GM21447 (cell line): ENCODE measurements around the gene SUSD6.
A peak's percentile ranks its signal among the peaks of the same experiment; 100 is the strongest.
"Not testable (repeated sequence)": the region's sequence is repeated elsewhere in the genome, so short reads cannot be mapped to it uniquely, and the experiment has no call there.

Experiments used
- ATAC-seq: cut with Tn5 transposase; IDR thresholded peaks from one replicate; pipeline ENCODE4 v1.9.1; 2021; ENCODE audit not compliant: unreplicated experiment

Gene SUSD6

DNA sequence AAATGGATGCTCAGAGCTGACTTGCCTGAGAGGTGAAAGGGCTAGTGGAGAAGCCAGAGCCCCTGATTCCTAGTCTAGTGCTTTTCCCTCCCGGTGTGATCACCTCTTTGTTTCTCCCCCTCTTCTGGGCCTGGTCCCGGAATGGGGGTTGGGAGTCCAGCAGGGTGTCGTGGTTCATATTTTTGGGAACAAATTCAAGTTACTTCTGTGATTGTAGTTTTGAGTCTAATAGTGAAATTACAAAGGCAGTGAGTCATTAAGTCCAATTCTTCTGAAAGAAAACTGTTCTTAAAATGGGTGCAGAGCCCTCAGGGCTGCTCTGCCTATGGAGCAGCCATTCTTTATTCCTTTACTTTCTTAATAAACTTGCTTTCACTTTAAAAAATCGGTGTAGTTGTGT lies 7.6 kb downstream of the SUSD6 start:
- ATAC-seq: no peak

DNA sequence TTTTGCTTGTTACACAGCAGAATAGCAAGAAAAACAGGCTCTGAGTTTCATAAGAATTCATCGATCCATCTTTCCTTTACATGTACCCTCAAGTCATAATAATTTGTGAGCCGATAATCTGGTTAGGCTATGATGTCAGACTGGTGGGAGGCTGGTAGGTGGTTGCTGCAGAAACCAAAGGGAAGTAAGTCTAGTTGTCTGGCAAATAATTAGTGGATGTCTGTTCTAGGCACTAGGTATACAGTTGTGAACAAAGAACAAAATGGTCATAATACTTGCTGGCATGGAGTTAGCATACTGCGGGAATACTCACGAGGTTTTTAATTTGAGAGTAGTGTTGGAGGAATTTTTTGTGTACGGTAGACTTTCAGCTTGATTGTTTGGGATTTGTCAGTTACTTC lies 8.8 kb downstream of the SUSD6 start:
- ATAC-seq: no peak

DNA sequence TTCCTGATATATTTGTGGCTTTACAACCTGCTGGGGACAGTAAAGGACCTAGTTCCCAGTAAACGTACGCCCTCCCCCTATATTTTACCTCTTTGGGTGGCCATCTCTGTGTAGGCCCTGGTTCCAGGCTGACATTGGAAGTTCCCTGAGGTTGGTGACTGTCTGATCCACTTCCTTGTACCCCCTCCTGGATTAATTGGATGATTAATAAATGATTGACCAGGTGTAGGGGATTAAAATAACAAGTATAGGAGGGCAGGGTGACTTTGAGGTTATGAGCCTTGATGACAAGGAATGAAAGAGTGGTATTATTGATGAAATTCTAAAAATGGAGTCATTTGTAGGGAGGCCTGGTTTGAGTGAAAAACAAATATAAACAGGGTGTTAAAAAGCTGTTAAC lies 9.6 kb downstream of the SUSD6 start:
- no peak for ATAC-seq

DNA sequence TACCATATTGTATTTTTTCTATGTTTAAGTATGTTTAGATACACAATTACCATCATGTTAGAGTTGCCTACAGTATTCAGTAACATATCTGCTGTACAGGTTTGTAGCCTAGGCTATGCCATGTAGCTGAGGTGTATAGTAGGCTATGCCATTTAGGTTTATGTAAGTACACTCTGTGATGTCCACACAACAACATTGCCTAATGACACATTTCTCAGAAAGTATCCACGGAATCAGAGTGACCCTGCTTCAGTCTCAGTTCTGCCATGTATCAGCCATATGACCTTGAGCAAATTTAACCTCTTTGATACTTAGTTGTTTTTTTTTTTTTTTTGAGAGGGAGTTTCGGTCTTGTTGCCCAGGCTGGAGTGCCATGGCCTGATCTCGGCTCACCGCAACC lies 12.7 kb downstream of the SUSD6 start:
- no peak for ATAC-seq

DNA sequence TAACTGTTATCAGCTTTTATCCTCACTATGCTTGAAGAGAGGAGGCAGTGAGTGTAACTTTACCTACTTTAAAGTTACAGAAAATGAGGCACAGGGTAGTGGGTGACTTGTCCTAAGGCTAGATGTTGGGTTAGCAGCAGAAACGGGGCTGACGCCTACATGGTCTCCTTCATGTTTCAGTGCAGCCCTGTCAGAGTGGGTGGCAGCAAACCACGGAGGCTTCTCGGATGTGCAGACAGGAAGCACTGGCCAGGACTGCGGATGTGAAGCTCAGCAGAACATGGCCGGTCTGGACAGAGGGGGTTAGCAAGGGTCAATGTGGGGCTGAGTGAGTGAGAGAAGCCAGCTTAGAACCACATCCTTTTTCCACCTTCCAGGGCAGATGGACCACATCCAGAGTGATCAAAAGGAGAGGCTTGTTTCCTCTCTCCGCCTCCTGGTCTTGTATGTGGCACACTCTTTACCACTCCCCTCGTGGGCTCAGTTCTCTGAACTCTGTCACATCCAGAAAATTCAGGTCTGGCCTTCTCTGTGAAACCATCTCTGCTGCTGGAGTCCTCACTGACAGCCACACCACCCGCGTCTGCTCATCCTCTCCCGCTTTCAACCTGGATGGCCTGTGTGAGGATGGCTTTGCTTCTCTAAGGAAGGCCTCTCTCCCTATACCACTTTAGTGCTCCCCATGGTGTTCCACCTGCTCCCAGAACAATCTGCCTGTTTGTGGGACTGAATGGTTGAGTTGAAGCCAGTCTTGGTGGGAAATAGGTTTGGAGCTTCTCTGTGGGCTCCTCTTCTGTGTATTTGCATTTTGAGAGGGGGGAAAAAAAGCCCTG lies 14.1 kb downstream of the SUSD6 start:
- ATAC-seq: peak; percentile 92

DNA sequence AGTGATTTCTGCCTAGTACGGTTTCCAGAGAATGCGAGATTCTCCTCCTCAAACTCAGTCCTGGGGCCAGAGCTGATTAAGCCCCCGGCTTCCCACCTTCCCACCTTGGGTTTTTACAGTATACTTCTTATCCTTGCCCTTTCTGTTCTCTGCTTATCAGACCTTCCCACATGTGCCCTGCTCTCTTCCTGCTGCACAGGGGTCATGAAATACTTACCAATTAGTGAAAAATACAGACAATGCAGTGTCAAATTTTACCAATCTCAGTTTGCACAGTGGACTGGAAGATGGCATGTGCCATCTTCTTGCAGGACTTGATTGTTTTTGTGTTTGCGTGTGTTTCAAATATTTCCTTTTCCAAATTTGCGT lies 14.7 kb downstream of the SUSD6 start:
- ATAC-seq: no peak

DNA sequence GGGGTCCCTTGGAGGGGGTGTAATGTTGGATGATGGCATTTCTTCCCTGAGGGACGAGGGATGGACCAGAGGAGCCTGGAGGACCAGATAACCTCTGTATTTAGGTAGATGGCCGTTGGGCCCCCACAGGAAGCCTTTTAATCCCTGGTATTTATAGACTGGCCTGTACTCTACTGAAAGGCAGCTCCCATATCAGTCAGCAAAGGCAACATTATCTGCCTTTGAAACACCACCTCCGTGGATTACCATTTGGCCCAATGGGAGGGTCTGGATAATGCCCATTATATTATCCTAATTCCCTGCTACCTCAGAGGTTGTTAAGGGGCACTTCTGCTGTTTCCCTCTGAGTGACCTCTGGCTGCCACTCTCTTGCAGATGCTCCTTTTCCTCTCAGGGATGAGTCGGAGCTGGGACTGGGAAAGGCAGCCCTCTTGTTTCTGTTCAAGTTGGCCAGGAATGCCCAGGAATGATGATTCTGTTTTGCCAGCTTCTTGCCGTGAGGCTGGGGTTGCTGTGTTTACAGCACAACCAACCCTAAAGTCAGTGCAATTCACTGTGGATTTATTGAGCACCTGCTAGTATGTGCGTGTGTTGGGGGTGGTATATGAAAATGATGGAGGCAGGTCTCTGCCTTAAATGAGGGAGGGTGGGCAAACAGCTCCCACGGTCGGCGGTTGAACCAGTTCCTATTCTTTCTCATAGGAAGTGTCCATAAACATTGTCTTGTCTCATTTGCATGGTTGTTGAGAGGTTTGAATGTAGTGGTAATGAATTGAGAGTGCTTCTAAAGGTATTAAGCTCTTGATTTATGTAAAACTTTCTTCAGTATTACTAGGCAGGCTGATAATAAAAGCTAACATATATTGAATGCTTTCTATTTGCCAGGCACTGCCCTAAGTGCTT lies 18.1 kb downstream of the SUSD6 start:
- ATAC-seq: no peak

DNA sequence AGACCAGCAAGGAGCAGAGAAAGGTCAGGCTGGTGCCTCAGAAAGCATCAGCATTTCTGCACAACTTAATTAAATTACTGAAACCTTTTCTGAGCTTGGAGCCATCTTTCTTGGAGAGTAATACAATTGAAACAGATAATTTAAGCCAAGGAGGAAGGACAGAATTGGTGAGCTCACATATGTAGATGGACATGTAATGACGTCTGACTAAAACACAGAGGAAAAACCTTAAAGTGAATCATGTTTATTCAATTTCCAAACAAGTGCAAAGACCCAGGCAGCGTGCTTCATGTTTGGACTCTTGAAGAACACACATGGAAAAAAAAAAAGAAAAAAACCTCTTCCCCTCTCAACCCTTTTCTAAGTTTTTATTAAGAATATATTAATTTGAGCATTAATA lies 19.0 kb downstream of the SUSD6 start:
- no peak for ATAC-seq

DNA sequence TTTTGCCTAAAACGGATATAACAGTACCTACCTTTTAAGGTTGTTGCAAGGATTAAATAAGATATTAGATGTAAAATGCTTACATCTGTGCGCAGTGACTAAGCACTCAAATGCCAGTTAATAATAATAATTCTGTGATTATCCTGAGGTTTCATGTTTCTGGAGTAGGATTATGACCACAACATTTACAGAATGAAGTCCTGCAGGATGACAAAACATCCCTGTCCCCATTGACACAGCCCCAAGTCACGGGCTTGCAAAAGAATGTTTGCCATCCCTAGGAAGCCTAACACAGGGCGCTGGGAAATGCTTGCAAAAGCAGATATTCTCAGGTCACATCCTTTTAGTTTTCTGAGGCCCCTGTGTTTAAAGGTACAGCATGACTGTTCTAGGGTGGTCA lies 20.1 kb downstream of the SUSD6 start:
- no peak for ATAC-seq

DNA sequence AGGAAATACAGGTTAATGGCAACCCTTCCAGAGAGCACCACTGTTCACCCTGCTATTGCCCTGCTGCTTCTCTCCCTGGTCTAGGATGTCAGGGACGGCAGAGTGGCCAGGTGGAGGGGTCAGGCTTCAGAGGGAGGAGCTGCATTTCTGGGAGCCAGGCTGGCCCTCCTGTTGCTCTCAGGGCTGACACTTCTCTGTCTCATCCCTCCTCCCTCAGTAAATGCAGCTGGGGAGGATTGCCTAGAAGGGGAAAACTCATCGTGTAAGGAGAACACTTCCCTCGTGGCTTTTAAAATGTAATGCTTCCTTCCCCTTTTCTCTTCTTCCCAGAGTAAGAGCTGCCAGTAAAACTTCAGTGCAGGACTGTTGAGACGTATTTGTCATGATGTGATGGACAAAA lies 20.8 kb downstream of the SUSD6 start:
- ATAC-seq: no peak

DNA sequence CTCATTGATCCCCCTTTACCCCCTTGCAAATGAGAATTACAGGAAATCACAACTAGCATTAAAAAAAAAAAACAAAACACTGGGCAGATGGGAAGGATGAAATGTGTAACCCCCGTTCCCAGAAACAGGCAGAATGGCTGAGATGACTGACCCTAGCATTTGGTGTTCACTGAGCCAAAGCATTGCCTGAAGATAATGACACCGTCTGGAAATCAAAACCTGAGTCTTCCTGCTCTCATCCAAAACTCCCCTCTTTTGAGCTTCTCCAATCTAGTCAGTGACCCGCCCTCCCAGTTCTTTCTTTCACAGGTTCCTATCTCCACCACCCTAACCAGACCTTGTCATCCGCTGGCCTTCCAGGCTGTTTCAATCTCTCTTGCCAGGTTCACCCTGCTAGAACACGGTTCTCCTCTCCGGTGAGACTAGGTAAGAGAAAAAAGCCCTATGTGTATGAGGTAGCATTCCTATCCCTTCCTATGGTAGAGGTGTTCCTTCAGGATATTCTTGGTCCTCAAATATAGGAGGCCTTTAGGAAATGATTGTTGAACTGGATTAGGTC lies 21.3 kb downstream of the SUSD6 start:
- no peak for ATAC-seq

DNA sequence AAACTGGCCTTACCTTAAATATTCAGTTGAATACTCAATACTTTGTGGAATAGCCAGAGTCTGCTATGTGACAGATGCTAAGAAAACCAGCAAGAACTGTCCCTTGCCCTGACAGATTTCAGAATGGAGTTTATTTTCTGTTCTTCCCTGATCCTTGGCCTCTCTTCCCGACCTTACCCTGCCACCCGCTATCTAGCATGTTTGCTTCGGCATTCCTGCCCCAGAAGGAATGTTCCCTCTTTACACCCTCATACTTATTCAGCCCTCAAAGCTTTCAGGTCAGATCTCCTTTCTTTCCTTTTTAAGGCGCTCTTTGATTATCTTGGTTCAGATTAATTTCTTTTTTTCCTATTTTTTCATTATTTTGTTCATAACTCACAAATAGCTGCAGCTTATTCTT lies 21.8 kb downstream of the SUSD6 start:
- no peak for ATAC-seq

DNA sequence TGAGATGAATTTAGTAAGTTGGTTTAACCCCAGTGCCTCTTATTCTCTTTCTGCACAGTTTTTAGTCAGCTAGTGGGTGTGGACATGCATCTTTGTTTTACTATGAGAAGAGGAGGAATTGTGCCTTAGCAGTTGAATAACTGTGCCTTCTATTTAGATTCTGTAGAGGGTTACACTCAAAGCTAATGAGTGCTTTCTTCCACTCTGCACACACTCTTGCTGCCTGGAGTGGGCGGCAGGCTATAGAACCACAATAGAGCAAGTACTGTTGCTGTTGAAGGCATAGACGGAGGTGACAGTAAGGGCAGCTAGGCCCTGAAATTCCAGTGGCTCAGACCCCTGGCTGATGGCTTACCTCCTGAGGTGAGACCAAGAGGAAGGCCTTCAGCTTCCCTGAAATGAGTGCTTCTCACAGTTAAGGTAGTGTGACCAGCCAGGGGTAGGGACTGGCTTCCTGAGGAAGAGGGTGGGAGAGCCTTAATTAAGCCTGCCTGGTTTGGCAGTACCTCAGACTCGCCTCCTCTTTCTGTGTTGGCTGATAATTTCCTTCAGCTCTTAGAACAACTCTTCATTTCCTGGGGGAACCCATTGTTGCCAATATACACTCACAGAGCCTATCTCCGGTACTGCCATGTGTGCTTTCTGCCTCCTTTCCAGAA lies 24.7 kb downstream of the SUSD6 start:
- no peak for ATAC-seq

DNA sequence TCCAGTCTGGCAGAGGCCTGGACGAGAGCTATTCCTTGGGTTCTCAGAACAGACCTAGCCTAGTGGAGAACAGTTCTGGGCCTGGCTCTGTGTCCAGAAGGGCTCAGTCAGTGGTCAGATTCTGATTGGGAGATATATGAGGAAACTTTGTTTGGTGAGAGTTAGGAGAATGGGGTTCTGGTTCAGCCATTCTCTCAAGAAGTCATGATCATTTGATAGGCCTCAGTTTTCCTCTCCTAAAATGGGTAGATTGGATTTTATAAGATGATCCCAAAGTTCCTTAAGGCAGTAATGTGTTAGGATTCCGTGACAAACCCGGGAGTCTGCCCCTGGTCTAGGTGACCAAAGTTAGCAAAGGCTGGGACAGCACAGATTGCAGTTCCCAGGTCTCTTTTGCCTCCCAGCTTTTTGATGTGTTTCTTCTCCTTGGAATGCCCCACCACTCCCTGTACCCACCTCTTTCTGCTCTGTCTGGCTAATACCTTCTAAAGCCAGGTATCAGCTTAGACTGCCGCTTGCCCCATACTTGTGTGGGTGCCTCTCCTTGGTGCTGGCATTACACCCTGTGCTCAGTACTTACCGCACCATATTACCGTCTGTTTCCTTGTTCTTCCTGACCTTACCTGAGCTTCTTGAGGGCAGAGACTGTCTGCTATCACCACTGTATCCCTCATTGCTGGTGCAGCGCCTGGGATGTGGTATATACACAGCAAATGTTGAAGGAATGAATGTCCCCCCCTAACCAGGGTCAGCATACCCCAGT lies 25.5 kb downstream of the SUSD6 start:
- ATAC-seq: no peak

DNA sequence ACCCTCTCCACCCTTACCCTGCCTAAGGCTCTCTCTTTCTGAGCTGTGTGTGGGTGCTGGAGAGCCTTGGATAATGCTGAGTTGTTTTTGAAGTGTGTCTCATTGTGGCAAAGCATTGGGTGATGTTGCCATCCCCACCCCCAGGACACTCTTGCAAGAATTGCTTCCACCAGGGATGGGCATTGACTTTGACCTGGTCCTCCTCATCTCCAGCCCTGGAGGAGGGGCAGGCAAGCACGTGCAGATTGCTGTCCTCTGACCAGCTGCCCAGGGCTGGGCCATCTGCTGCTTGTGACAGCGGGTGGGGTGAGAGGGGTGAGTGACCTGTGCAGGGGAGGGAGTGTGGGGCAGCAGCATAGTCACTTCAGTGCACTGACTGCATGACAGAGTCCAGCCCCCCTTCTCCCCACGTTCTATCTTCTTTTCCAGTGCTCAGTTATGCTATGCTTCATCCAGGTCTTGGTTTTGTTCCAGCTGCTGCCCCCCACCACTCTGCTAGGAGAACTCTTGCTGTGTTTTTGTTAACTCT lies 26.2 kb downstream of the SUSD6 start:
- ATAC-seq: peak; percentile 20

DNA sequence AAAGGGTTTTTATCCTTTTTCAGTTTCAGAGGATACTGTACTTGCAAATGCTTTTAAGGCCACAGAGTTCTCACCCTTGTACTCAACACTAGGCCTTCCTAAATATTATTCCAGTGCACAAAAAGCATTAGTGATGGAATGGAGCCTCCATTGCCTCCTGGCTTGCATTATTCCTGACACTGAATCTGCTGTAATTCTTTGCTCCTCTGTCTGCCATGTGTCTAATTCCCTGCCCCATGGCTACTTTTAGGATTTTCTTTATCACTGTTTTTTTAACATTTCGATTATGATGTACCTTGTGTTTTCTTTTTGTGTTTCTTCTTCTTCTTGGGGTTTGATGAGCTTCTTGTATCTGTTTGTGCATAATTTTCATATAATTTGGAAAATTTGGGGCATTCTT lies 29.5 kb downstream of the SUSD6 start:
- ATAC-seq: no peak

DNA sequence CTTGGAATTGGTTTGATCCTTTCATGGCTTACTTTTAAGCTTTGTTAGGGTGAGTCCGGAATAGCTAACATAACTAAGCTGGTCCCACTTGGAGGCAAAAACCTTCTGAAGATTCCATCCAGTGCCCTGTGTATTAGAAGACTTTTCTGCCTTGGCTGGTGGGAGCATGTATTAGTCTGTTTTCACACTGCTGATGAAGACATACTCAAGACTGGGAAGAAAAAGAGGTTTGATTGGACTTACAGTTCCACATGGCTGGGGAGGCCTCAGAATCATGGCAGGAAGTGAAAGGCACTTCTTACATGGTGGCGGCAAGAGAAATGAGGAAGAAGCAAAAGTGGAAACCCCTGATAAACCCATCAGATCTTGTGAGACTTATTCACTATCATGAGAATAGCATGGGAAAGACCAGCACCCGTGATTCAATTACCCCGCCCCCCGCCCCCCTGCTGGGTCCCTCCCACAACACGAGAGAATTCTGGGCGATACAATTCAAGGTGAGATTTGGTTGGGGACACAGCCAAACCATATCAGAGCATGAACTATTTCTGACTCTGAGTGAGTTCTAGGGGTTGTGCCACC lies 30.9 kb downstream of the SUSD6 start:
- not testable (repeated sequence) for ATAC-seq

DNA sequence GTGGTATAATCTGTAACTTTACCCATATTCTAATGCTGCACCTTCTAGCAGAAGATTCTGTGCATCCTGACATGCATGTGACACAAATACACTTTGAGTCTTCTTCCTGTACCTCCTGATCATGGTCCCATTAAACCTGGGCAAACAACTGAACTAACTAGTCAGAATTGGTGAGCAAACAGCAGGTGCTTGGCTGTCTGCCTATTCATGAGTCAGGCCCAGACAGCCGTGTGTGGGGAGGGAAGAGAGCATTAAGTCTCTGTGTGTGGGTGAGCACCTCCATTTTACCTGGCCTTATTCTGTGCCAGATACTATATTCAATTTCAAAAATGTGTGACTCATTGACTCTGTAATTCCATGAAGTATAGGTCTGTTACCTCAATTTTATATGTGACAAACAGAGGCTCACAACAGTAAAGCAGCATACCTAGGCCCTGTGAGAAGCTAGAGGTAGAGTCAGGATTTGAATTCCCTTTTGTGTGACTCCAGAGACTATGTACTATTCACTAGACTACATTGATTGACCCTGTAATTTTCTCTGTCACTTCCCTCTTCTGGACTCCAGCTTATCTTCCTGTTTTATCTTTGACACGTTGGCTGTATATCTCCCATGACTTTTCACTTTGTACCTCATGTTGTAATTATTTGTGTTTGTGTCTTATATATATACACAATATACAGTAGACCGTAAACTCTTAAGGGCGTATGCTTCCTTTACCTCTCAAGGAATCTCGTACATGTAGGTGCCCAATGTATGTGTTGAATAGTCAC lies 32.2 kb downstream of the SUSD6 start:
- ATAC-seq: no peak

DNA sequence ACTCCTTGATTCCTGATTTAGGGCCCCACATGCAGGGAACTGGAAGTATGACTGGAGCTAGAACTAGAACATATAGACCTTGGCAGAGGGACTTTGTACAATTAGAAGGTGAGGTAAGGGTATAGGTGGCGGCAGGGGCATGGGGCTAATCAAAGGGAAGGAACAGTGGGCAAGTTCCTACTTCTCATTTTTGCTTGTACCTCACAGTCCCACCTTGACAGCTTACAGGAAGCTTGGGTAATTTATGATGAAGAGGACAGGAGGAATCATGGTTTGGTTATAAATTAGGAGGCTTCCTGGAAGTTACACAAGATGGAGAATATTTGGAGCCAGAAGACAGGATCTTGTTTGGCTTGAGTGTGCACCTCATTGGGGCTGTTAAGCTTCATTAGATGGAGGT lies 33.4 kb downstream of the SUSD6 start:
- no peak for ATAC-seq
